OCI-LY7 (cell line): ENCODE data around the gene TRIM33. TPM values are rescaled to one million over a fixed set of nuclear protein-coding genes. Genes with fewer than 3 reads are reported as not detected.

Source experiments
- BruUV-seq: library from RNA; stranded (reverse); fragments of 400-500 nt; replicated peaks from 2 replicates; lab custom pipeline; 2021; lab: Mats Ljungman, UMichigan
- CTCF ChIA-PET: fragments of 300-600 bp; sonication (Branson Sonifier 250); formaldehyde crosslinking; loops from one replicate; lab custom pipeline; 2022; ENCODE audit warnings: antibody characterized with exemption; ENCODE audit not compliant: unreplicated experiment; lab: Charles Lee
- POLR2A ChIA-PET: fragments of 300-600 bp; sonication (Branson Sonifier 250); formaldehyde crosslinking; loops from one replicate; lab custom pipeline; 2022; ENCODE audit warnings: antibody characterized with exemption; lab: Charles Lee
- DNase-seq: peaks from one replicate; pipeline ENCODE4 v3.0.0-alpha.2; 2015; ENCODE audit warnings: low spot score
- H2AFZ ChIP-seq: fragments of 200-600 bp; sonication (generic), shearing (Covaris generic); 2 replicates; pipeline ENCODE4 v1.6.1; 2014; ENCODE audit warnings: mild to moderate bottlenecking, antibody characterized with exemption, low read length, moderate library complexity
- H3K27ac ChIP-seq: fragments of 200-600 bp; sonication (generic); 2 replicates; pipeline ENCODE4 v1.5.1; 2014; ENCODE audit warnings: mixed run types, low read depth, mild to moderate bottlenecking, moderate library complexity, low read length, inconsistent platforms; ENCODE audit not compliant: poor library complexity, severe bottlenecking
- H3K36me3 ChIP-seq: fragments of 200-600 bp; sonication (generic); 2 replicates; pipeline ENCODE4 v1.6.1; 2014; ENCODE audit warnings: mild to moderate bottlenecking, antibody characterized with exemption, low read length, moderate library complexity, mixed read lengths; ENCODE audit not compliant: insufficient read depth
- H3K4me1 ChIP-seq: fragments of 200-600 bp; sonication (generic); 2 replicates; pipeline ENCODE4 v1.5.1; 2014; ENCODE audit warnings: mild to moderate bottlenecking, low read length; ENCODE audit not compliant: insufficient read depth, poor library complexity, severe bottlenecking
- H3K4me2 ChIP-seq: fragments of 200-600 bp; sonication (generic); 2 replicates; pipeline ENCODE4 v1.6.1; 2014; ENCODE audit warnings: mild to moderate bottlenecking, low read length
- H3K4me3 ChIP-seq: fragments of 200-600 bp; sonication (generic); 2 replicates; pipeline ENCODE4 v1.5.1; 2014; ENCODE audit warnings: mild to moderate bottlenecking, low read depth, low read length; ENCODE audit not compliant: poor library complexity, severe bottlenecking
- H3K79me2 ChIP-seq: fragments of 200-600 bp; sonication (generic); 2 replicates; pipeline ENCODE4 v1.6.1; 2016; ENCODE audit warnings: low read depth, mild to moderate bottlenecking, low read length, moderate library complexity, mixed read lengths; ENCODE audit not compliant: insufficient read depth
- H3K9me2 ChIP-seq: fragments of 200-600 bp; sonication (generic); 2 replicates; pipeline ENCODE4 v1.6.1; 2016; ENCODE audit warnings: mild to moderate bottlenecking, low read length, mixed read lengths; ENCODE audit not compliant: insufficient read depth
- H3K9me3 ChIP-seq: fragments of 200-600 bp; sonication (generic); 2 replicates; pipeline ENCODE4 v1.6.1; 2014; ENCODE audit warnings: mild to moderate bottlenecking, mixed run types, low read length, mixed read lengths
- H4K20me1 ChIP-seq: fragments of 200-600 bp; sonication (generic); 2 replicates; pipeline ENCODE4 v1.6.1; 2014; ENCODE audit warnings: mild to moderate bottlenecking, antibody characterized with exemption, low read length, moderate library complexity, mixed read lengths; ENCODE audit not compliant: insufficient read depth
- EZH2phosphoT487 ChIP-seq: fragments of 200-600 bp; sonication (generic); IDR thresholded peaks from 2 replicates; pipeline ENCODE4 v1.6.1; 2018; ENCODE audit warnings: low read depth, borderline replicate concordance, mild to moderate bottlenecking, mixed run types, antibody characterized with exemption, low read length, moderate library complexity, mixed read lengths
- intact Hi-C: fragments of 100-400 bp; cut with micrococcal nuclease; formaldehyde crosslinking; loops from one replicate; pipeline ENCODE4 v1.10.0; 2022; ENCODE audit not compliant: unreplicated experiment
- total RNA-seq, 2 experiments: library from RNA; depleted of rRNA in 1 of 2; stranded (reverse); fragments of >200 nt in 1 of 2; shearing (Covaris generic) in 1 of 2; gene quantifications; 2 replicates each; pipeline ENCODE4 v1.2.3, GENCODE V29; 2014 to 2022
- TF ChIP-seq, protein P1 (sequence below): fragments of 200-600 bp; sonication (generic); conservative IDR thresholded peaks from 2 replicates; pipeline ENCODE4 v1.5.1; 2014; ENCODE audit warnings: mild to moderate bottlenecking, antibody characterized with exemption, low read length, moderate library complexity, mixed read lengths

Gene TRIM33
- total RNA-seq, 2 experiments from 2014 or later, result 43.0 to 44.7 TPM

DNA sequence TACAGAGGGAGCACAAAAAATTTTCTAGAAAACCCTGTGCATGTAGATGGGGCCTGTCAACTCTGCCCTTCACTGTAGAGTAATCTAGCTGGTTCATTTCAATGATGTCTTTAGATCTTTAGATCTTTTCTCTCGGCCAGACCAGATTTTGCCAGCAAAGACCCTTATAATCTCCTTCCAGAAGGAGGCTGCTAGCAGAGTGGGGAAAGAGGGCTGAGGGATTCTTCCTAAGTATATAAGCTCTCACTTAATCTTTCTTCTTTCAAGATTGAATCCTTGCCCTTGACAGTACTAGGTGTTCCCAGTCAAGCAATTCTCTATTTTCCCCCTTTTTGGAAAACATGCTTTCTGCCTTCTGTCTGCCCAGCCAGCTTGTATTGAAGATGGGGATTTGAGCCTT, 36.1 kb upstream of the TRIM33 start:
- no peak for DNase-seq
- Histone ChIP-seq H3K9me3 (no peaks in the 10 kb centered on the region), H3K27ac (no peak overlapping the region), H3K36me3 (no peaks in the 10 kb centered on the region), H2AFZ (no peak overlapping the region), H3K9me2 (no peaks in the 10 kb centered on the region), H3K4me1 (no peaks in the 10 kb centered on the region), H3K4me3 (no peak overlapping the region), H3K4me2 (no peak overlapping the region), H4K20me1 (no peaks in the 10 kb centered on the region), H3K79me2 (no peaks in the 10 kb centered on the region)
- no TSS peak for BruUV-seq
- CTCF ChIA-PET, result no interaction called here
- no peak for TF ChIP-seq EZH2phosphoT487
- TF ChIP-seq, protein P1, sequence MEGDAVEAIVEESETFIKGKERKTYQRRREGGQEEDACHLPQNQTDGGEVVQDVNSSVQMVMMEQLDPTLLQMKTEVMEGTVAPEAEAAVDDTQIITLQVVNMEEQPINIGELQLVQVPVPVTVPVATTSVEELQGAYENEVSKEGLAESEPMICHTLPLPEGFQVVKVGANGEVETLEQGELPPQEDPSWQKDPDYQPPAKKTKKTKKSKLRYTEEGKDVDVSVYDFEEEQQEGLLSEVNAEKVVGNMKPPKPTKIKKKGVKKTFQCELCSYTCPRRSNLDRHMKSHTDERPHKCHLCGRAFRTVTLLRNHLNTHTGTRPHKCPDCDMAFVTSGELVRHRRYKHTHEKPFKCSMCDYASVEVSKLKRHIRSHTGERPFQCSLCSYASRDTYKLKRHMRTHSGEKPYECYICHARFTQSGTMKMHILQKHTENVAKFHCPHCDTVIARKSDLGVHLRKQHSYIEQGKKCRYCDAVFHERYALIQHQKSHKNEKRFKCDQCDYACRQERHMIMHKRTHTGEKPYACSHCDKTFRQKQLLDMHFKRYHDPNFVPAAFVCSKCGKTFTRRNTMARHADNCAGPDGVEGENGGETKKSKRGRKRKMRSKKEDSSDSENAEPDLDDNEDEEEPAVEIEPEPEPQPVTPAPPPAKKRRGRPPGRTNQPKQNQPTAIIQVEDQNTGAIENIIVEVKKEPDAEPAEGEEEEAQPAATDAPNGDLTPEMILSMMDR, result no peak
- POLR2A ChIA-PET, result interaction anchor here (0.6 to 1.1 kb wide), 3 partner anchors 8 to 114 kb away, joined by 3 read pairs; no protein-coding TSS in a partner anchor
- intact Hi-C loops, result no loop called here

DNA sequence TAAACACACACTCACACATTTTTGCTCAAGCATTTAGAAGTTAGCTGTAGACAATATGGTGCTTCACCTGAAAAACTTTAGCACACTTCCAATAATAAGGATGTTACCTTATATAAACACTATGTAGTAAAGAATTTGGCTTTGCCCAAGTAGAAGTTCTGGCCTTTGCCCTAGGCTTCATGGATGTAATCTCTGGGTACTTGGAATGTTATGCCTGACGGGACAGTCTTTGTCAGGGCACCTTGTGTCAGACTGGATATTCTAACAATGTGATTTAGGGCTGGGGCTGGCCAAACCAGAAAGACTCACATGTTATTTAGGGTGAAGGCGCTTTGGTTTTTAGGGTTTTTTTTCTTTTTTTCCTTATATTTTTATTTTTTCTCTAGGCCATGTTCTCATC, 34.8 kb upstream of the TRIM33 start:
- Histone ChIP-seq H3K79me2 (no peaks in the 10 kb centered on the region), H4K20me1 (no peaks in the 10 kb centered on the region), H3K9me2 (no peaks in the 10 kb centered on the region), H3K27ac (no peak overlapping the region), H3K4me3 (no peak overlapping the region), H2AFZ (no peak overlapping the region), H3K4me1 (no peaks in the 10 kb centered on the region), H3K4me2 (no peak overlapping the region), H3K36me3 (no peaks in the 10 kb centered on the region), H3K9me3 (no peaks in the 10 kb centered on the region)
- ChIA-PET POLR2A (no interaction called here), CTCF (no interaction called here)
- BruUV-seq, result no TSS peak
- intact Hi-C loops, result no loop called here
- TF ChIP-seq EZH2phosphoT487, result no peak
- TF ChIP-seq, protein P1, result no peak
- DNase-seq, result no peak

DNA sequence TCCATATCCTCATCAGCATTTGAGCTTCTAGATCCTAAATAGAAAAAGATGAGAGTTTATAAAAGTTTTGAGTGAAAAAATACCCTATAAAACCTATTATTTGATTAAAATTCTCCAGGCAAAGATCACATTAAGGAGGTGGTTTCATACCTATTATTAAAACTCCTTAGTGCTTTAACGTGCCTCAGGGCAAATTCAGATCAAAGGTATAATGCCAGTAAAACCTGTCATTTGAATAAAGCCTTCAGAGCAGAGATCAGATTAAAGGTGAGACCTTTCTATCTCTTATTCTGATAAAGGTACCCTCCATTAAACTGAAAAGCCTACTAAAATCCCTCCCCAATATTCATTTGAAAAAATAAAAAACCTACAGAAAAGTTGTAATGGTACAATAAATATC, 34.3 kb upstream of the TRIM33 start:
- H3K79me2 ChIP-seq, result no peaks in the 10 kb centered on the region
- CTCF ChIA-PET, result no interaction called here
- no peaks in the 10 kb centered on the region for H4K20me1 ChIP-seq
- H3K36me3 ChIP-seq, result no peaks in the 10 kb centered on the region
- H3K9me3 ChIP-seq, result no peaks in the 10 kb centered on the region
- TF ChIP-seq EZH2phosphoT487, result no peak
- TF ChIP-seq, protein P1, result no peak
- POLR2A ChIA-PET, result no interaction called here
- no peak for DNase-seq
- H3K27ac ChIP-seq, result no peak overlapping the region
- no TSS peak for BruUV-seq
- intact Hi-C loops, result no loop called here
- H2AFZ ChIP-seq, result no peak overlapping the region
- no peak overlapping the region for H3K4me2 ChIP-seq
- H3K4me3 ChIP-seq, result no peak overlapping the region
- H3K9me2 ChIP-seq, result no peaks in the 10 kb centered on the region
- H3K4me1 ChIP-seq, result no peaks in the 10 kb centered on the region
